OCI-M2 (cell line): ENCODE data around the gene ACTN1.
"Not testable (repeated sequence)": the region's sequence is repeated elsewhere in the genome, so short reads cannot be mapped to it uniquely, and the experiment has no call there.

Experiments used
- DNase-seq: peaks from one replicate; lab custom pipeline; 2025; ENCODE audit not compliant: unreplicated experiment; lab: John Stamatoyannopoulos, UW

The ACTN1 gene

GRCh38 chr14:68986926-68987652 lies 8.0 kb upstream of the ACTN1 start:
- DNase-seq, result no peak

- no peak for DNase-seq
These were observed 7.1 kb upstream of the ACTN1 start for GRCh38 chr14:68986225-68986624.

- no peak for DNase-seq
These were observed 5.6 kb upstream of the ACTN1 start for GRCh38 chr14:68984686-68985085.

DNA sequence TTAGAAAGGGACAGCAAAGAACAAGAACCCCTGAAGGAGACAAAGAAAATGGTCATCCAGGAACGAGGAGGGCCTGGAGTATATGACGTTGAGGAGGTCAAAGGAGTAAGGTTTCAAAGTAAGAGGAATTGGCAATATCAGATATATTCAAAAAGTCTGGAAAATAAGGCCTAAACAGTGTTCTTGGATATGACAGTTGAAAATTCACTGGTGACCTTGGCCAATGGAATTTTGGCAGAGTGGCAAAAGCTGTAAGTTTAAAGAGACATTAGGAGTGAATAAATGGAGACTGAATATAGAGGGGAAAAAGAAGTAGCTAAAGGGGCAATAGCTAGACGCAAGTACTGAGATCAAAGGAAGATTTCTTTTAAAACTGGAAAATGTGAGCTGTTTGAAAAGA lies 4.1 kb upstream of the ACTN1 start:
- no peak for DNase-seq

- DNase-seq, result no peak
These were observed 3.5 kb upstream of the ACTN1 start for GRCh38 chr14:68982581-68982980.

DNA sequence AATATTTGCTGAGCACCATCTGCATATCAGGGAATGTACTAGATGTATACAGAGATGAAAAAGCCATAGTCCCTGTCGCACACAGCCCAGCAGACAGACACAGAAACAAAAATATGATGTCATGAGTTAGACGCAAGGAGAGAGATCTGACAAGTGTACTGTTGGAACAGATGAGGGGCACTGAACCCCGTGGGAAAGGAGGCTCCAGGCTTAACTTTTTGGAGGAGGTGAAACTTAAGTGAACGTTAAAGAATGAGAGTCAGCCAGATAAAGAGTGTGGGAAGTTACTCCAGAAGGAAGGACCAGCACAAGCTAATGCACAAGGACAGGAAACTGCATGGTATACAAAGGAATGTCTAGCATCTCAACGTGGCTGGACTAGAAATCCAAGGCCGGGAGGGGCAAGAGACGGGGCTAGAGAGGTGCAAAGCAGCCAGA lies 2.5 kb upstream of the ACTN1 start:
- no peak for DNase-seq

DNA sequence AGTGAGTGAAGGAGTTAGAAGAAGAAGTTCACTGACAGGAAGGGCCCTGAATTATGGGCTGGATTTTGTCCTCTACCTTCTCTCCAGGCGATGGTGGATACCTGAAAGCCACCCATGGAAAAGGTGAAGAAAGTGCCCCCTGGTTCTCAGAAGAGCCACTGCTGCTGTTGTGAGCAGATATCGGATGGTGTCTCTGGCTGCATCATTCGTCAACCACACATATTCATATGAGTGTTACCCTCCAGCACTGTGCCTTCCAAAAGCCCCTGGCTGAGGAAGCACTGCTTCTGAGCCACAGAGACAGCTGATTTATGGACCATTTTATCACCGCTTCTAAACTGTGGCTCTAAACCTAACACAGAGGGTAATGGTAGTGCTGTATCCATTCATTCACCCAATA lies 2.0 kb upstream of the ACTN1 start:
- DNase-seq, result no peak

DNA sequence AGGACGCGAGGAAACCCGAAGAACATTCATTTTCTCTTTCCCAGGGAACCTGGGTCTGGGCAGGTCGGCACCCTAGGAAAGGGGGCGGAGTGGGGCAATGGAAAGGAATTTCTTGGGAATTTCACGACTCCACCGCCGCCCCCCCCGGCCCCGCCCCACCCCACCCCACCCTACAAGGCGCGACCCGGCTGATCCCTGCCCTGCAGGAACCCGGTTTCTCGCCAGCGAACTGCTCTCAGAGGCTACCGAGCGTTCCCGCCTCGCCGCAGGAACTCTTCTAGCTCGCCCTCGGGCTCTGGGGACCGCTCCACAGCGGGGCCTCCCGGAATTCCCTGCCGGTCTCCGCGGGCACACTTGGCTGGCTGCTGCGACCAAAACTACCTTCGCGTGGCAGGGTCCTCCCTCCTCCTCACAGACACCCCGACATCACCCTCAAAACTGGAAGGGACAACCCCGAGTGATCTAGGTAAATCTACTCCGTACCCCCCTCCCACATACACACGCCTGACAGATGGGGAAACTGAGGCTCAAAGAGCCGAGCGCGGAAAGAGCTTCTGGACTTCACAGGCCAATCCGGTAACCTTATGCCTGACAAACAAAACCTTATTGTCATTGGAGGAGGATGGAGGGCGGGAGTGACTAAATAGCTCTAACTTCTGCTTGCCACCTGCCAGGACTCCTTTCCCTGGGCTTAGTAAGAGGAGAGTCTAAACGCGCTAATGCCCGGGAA lies 785 bp upstream of the ACTN1 start:
- no peak for DNase-seq

GRCh38 chr14:68978172-68978911 lies 760 bp downstream of the ACTN1 start:
- DNase-seq, result no peak

DNA sequence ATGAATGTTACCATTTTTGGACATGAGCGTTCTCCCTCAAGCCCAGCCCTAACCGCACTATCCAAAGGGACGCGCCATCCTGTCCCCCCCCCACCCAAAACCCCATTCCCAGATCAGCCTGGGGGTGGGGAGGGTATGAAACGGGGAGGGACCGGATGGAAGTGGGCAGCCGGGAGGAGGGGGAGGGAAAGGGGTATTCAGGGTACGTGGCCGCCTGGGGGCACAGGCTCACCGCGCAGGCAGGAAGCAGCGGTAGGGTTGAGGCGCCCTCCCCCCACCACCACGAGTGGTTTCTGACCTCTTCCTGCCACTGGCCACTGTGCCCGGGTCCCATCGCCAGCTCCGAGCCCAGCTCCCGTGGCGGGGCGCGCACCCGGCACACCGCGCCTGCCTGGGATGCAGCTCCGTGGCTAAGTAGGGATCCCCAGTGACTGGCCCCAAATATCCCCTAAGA lies 1.4 kb downstream of the ACTN1 start:
- peak; percentile 38 for DNase-seq

- peak; percentile 38 for DNase-seq
These were observed 1.9 kb downstream of the ACTN1 start for GRCh38 chr14:68977180-68977717.

GRCh38 chr14:68976160-68977067 lies 2.7 kb downstream of the ACTN1 start:
- DNase-seq, result no peak

DNA sequence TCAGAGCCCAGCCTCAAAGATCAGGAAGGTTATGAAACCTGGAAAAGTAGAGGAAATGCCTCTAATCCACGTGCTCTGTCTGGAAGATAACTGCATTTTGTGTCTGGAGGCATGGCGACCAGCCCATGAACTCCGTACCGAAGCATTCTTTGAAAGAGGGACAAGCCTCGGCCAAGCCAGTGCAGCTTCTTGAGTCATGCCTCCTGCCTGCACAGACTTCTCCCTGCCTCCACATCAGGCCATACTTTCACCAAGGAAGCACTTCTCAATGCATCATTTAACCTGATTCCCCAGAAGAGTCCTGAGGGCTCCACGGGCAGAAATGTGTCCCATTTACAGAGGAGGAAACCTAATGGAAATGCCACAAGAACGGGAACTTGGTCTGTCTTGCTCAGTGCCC lies 3.4 kb downstream of the ACTN1 start:
- DNase-seq, result no peak

GRCh38 chr14:68974759-68975347 lies 4.2 kb downstream of the ACTN1 start:
- no peak for DNase-seq

- no peak for DNase-seq
These were observed 5.5 kb downstream of the ACTN1 start for GRCh38 chr14:68973639-68974038.

GRCh38 chr14:68973219-68973565 lies 5.9 kb downstream of the ACTN1 start:
- DNase-seq, result not testable (repeated sequence)

DNA sequence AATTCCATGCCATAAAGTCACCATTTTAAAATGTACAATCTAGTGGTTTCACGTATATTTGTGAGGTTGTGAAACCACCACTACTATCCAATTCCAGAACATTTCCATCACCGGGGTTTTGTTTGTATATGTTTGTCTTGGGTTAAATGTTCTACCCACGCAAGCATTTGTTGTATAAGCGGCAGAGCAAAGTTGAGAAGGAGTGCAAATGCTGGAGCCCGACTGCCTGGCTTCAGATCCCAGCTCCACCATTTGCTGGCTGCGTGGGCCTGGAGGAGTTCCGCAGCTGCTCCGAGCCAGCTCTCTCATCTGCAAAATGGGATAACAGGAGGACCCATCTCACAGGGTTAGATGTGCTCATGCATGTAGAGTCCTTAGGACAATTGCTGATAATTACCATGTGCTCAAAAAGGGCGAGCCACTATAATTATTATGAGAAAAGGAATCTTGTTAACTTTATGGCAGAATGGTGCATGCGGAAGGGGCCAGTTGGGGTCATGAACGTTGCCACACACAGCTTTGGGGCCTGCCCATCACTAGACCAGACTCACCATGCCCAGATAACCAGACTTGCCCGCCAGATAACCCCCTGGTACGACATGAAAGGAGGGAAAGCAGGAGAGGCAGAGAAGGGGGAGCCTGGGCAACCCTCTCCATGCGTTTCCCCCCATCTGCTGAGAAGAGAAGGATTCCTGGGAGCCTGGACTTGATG lies 6.4 kb downstream of the ACTN1 start:
- no peak for DNase-seq

GRCh38 chr14:68971411-68972035 lies 7.6 kb downstream of the ACTN1 start:
- DNase-seq, result no peak

- DNase-seq, result no peak
These were observed 8.4 kb downstream of the ACTN1 start for GRCh38 chr14:68970736-68971135.
